HL-60 (cell line): Measurements from ENCODE around the gene CRMP1.

ENCODE experiments used
- CTCF ChIP-seq: IDR thresholded peaks from one replicate; pipeline ENCODE4 v1.5.1; 2011; ENCODE audit warnings: low read length, control low read depth, inconsistent platforms; ENCODE audit not compliant: insufficient read depth
- GABPA ChIP-seq: IDR thresholded peaks from 2 replicates; pipeline ENCODE4 v1.6.1; 2012; ENCODE audit warnings: low read depth
- POLR2AphosphoS5 ChIP-seq: IDR thresholded peaks from 2 replicates; pipeline ENCODE4 v1.6.1; 2012; ENCODE audit warnings: low read depth
- REST ChIP-seq: IDR thresholded peaks from 2 replicates; pipeline ENCODE4 v1.6.1; 2012; ENCODE audit warnings: low read depth; ENCODE audit not compliant: insufficient replicate concordance
- SPI1 ChIP-seq: IDR thresholded peaks from 2 replicates; pipeline ENCODE4 v1.6.1; 2012; ENCODE audit warnings: low read depth, mild to moderate bottlenecking, borderline replicate concordance

DNA sequence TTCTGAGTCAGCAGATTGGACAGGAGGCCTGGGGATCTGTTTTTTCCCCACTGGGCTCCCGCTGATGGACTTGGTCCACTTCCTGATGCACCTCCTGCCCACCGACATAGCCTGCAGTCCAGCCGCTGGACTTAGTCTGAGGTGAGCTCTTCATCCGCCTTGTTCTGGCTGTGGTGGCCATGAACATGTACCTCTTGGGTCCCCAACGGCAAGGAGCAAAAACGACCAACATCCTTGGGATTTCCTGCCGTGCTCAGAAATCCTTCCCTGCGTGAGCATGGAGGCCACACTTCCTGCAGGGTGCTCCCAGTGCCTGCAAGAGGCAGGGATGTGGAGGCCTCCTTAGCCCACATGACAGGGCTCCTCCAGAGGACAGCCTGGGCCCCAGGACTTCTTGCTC is 76.8 kb downstream of the CRMP1 start:
- no peak for TF ChIP-seq CTCF
- no peak for TF ChIP-seq POLR2AphosphoS5
- no peak for TF ChIP-seq GABPA
- no peak for TF ChIP-seq SPI1
- no peak for TF ChIP-seq REST
